IMR-90 (cell line): Measurements from ENCODE around the gene C6orf15. TPM values are rescaled to one million over a fixed set of nuclear protein-coding genes. Genes with fewer than 3 reads are reported as not detected.

Source experiments
- ATAC-seq: fragments of 200-7000 bp; cut with Tn5 transposase; 2 replicates; pipeline ENCODE4 v1.9.1; 2020; ENCODE audit warnings: low read depth, mild to moderate bottlenecking, moderate library complexity
- BruUV-seq: library from RNA; stranded (reverse); fragments of 400-500 nt; replicated peaks from 2 replicates; lab custom pipeline; 2021; lab: Mats Ljungman, UMichigan
- CTCF ChIA-PET: fragments of 300-600 bp; formaldehyde crosslinking; extraction: SDS; loops from one replicate; lab custom pipeline; 2021; ENCODE audit warnings: antibody characterized with exemption; lab: Yijun Ruan, JAX
- POLR2A ChIA-PET: fragments of 300-600 bp; sonication (Branson Sonifier 250); formaldehyde crosslinking; loops from one replicate; lab custom pipeline; 2022; ENCODE audit warnings: antibody characterized with exemption; ENCODE audit not compliant: unreplicated experiment; lab: Charles Lee
- DNase-seq: peaks from one replicate; pipeline ENCODE4 v3.0.0; 2013
- H2AFZ ChIP-seq: replicated peaks from 2 replicates; pipeline ENCODE3; 2013; ENCODE audit warnings: low read length, mild to moderate bottlenecking; ENCODE audit not compliant: poor library complexity
- H2AK5ac ChIP-seq: 2 replicates; pipeline ENCODE4 v1.6.1; 2013; ENCODE audit warnings: low read depth, low read length, inconsistent platforms
- H2AK9ac ChIP-seq: replicated peaks from 2 replicates; pipeline ENCODE3; 2013; ENCODE audit warnings: mild to moderate bottlenecking, low read depth, low read length, moderate library complexity; ENCODE audit not compliant: poor library complexity
- H2BK120ac ChIP-seq: 2 replicates; pipeline ENCODE4 v1.6.1; 2013; ENCODE audit warnings: low read depth, low read length, inconsistent platforms
- H2BK15ac ChIP-seq: 3 replicates; pipeline ENCODE4 v1.6.1; 2013; ENCODE audit warnings: low read depth, low read length, inconsistent platforms
- H2BK20ac ChIP-seq: 2 replicates; pipeline ENCODE4 v1.6.1; 2013; ENCODE audit warnings: low read depth, mild to moderate bottlenecking, inconsistent platforms, low read length, moderate library complexity
- H2BK5ac ChIP-seq: 2 replicates; pipeline ENCODE4 v1.6.1; 2013; ENCODE audit warnings: mild to moderate bottlenecking, low read depth, low read length, inconsistent platforms; ENCODE audit not compliant: poor library complexity, severe bottlenecking
- H3K14ac ChIP-seq: replicated peaks from 2 replicates; pipeline ENCODE4 v1.6.1; 2013; ENCODE audit warnings: low read depth, low read length, inconsistent platforms
- H3K18ac ChIP-seq: 2 replicates; pipeline ENCODE4 v1.6.1; 2013; ENCODE audit warnings: low read depth, low read length, control low read depth
- H3K23ac ChIP-seq: 2 replicates; pipeline ENCODE4 v1.6.1; 2013; ENCODE audit warnings: low read depth, low read length, inconsistent platforms
- H3K27ac ChIP-seq: 2 replicates; pipeline ENCODE4 v1.5.1; 2013; ENCODE audit warnings: mild to moderate bottlenecking, control low read depth, low read length; ENCODE audit not compliant: insufficient read depth
- H3K27me3 ChIP-seq: 2 replicates; pipeline ENCODE4 v1.6.1; 2013; ENCODE audit warnings: low read length; ENCODE audit not compliant: control insufficient read depth, insufficient read depth
- H3K36me3 ChIP-seq: 2 replicates; pipeline ENCODE4 v1.6.1; 2013; ENCODE audit warnings: low read length, mixed read lengths; ENCODE audit not compliant: control insufficient read depth, insufficient read depth
- H3K4ac ChIP-seq: 2 replicates; pipeline ENCODE4 v1.6.1; 2013; ENCODE audit warnings: low read depth, low read length, inconsistent platforms
- H3K4me1 ChIP-seq: 2 replicates; pipeline ENCODE4 v1.6.1; 2013; ENCODE audit warnings: low read length, mixed read lengths; ENCODE audit not compliant: control insufficient read depth, insufficient read depth
- H3K4me2 ChIP-seq: 2 replicates; pipeline ENCODE4 v1.6.1; 2013; ENCODE audit warnings: low read depth, mild to moderate bottlenecking, control low read depth, low read length, moderate library complexity
- H3K4me3 ChIP-seq: 2 replicates; pipeline ENCODE4 v1.5.1; 2013; ENCODE audit warnings: low read depth, mild to moderate bottlenecking, control low read depth, low read length, moderate library complexity; ENCODE audit not compliant: insufficient read depth
- H3K56ac ChIP-seq: 2 replicates; pipeline ENCODE4 v1.6.1; 2013; ENCODE audit warnings: low read length, inconsistent platforms; ENCODE audit not compliant: insufficient read depth; ENCODE audit errors: extremely low read depth
- H3K79me1 ChIP-seq, 2 experiments: 2 replicates each; pipeline ENCODE4 v1.6.1; 2013; ENCODE audit warnings: low read length in 2 of 2, inconsistent platforms in 1 of 2, low read depth in 1 of 2
- H3K9ac ChIP-seq: 2 replicates; pipeline ENCODE4 v1.6.1; 2013; ENCODE audit warnings: low read depth, low read length, control low read depth
- H3K9me1 ChIP-seq: 2 replicates; pipeline ENCODE4 v1.6.1; 2013; ENCODE audit warnings: low read length, inconsistent platforms; ENCODE audit not compliant: insufficient read depth
- H3K9me3 ChIP-seq: 2 replicates; pipeline ENCODE4 v1.6.1; 2013; ENCODE audit warnings: low read length; ENCODE audit not compliant: control insufficient read depth, insufficient read depth
- H4K20me1 ChIP-seq: 2 replicates; pipeline ENCODE4 v1.6.1; 2013; ENCODE audit warnings: low read length, inconsistent platforms; ENCODE audit not compliant: insufficient read depth
- H4K5ac ChIP-seq: 2 replicates; pipeline ENCODE4 v1.6.1; 2013; ENCODE audit warnings: mild to moderate bottlenecking, low read depth, low read length, control low read depth
- H4K8ac ChIP-seq, 2 experiments: 2 replicates each; pipeline ENCODE4 v1.6.1; 2013; ENCODE audit warnings: low read depth in 2 of 2, low read length in 2 of 2, control low read depth in 1 of 2, inconsistent platforms in 1 of 2
- H4K91ac ChIP-seq: 2 replicates; pipeline ENCODE4 v1.6.1; 2013; ENCODE audit warnings: low read depth, low read length, inconsistent platforms; ENCODE audit not compliant: insufficient read depth
- BHLHE40 ChIP-seq: fragments of 150-350 bp; IDR thresholded peaks from 2 replicates; pipeline ENCODE4 v1.6.1; 2016; ENCODE audit warnings: mild to moderate bottlenecking, low read depth, low read length
- CEBPB ChIP-seq: IDR thresholded peaks from 2 replicates; pipeline ENCODE4 v1.6.1; 2012; ENCODE audit warnings: low read depth, low read length, improper control_type of control experiment
- CHD1 ChIP-seq: IDR thresholded peaks from 2 replicates; pipeline ENCODE4 v1.6.1; 2012; ENCODE audit warnings: low read depth, low read length, improper control_type of control experiment
- FOS ChIP-seq: fragments of 150-350 bp; IDR thresholded peaks from 2 replicates; pipeline ENCODE4 v1.6.1; 2016; ENCODE audit warnings: low read depth, low read length
- MAFK ChIP-seq: IDR thresholded peaks from 2 replicates; pipeline ENCODE4 v1.6.1; 2012; ENCODE audit warnings: low read depth, low read length, improper control_type of control experiment
- MAZ ChIP-seq: IDR thresholded peaks from 2 replicates; pipeline ENCODE4 v1.6.1; 2012; ENCODE audit warnings: low read depth, mild to moderate bottlenecking, low read length, improper control_type of control experiment, moderate library complexity, borderline replicate concordance
- MXI1 ChIP-seq: IDR thresholded peaks from 2 replicates; pipeline ENCODE4 v1.6.1; 2012; ENCODE audit warnings: low read depth, mild to moderate bottlenecking, low read length, moderate library complexity, borderline replicate concordance
- NFE2L2 ChIP-seq: fragments of 150-350 bp; IDR thresholded peaks from 2 replicates; pipeline ENCODE4 v1.6.1; 2016; ENCODE audit warnings: low read depth, mild to moderate bottlenecking, low read length
- POLR2A ChIP-seq: IDR thresholded peaks from 2 replicates; pipeline ENCODE4 v1.6.1; 2012; ENCODE audit warnings: mild to moderate bottlenecking, low read depth, low read length
- RAD21 ChIP-seq: IDR thresholded peaks from 2 replicates; pipeline ENCODE4 v1.6.1; 2012; ENCODE audit warnings: low read length, improper control_type of control experiment
- RCOR1 ChIP-seq: IDR thresholded peaks from 2 replicates; pipeline ENCODE4 v1.6.1; 2012; ENCODE audit warnings: mild to moderate bottlenecking, low read length, improper control_type of control experiment; ENCODE audit not compliant: insufficient replicate concordance
- RFX5 ChIP-seq: IDR thresholded peaks from 2 replicates; pipeline ENCODE4 v1.8.0; 2012; ENCODE audit warnings: low read depth, mild to moderate bottlenecking, low read length, moderate library complexity
- SMC3 ChIP-seq: fragments of 150-350 bp; IDR thresholded peaks from 2 replicates; pipeline ENCODE4 v1.6.1; 2016; ENCODE audit warnings: low read depth, mild to moderate bottlenecking, antibody characterized with exemption, low read length, moderate library complexity
- WGBS, 2 experiments: methylation state at CpG; one replicate each; pipeline versions ENCODE4 v1.1.5 to v1.1.7; 2013; ENCODE audit warnings: missing lambda C conversion rate in 2 of 2; ENCODE audit not compliant: insufficient read length in 1 of 2; ENCODE audit errors: extremely low coverage in 2 of 2; 5-methylcytosine and 5-hydroxymethylcytosine counted together
- dilution Hi-C: fragments of 300-500 bp; cut with HindIII; formaldehyde crosslinking; loops from one replicate; pipeline ENCODE4 v1.14.3; 2018; ENCODE audit warnings: low sequenced_read_pairs; ENCODE audit not compliant: unreplicated experiment
- in situ Hi-C: fragments of 300-500 bp; cut with MboI; formaldehyde crosslinking; loops from 3 replicates; pipeline ENCODE4 v1.14.3; 2019; ENCODE audit warnings: low sequenced_read_pairs, inconsistent platforms, mixed read lengths
- intact Hi-C: fragments of 100-400 bp; cut with micrococcal nuclease; formaldehyde crosslinking; loops from 2 replicates; pipeline ENCODE4 v1.10.0; 2022
- polyA plus RNA-seq, 3 experiments: library from polyadenylated mRNA; depleted of rRNA; stranded (reverse); fragments of >200 nt; gene quantifications; 2 replicates each; pipeline ENCODE4 v1.2.3, GENCODE V29; 2012; ENCODE audit warnings: low replicate concordance in 1 of 3
- total RNA-seq: library from RNA; depleted of rRNA; stranded (reverse); fragments of >200 nt; gene quantifications from 2 replicates; pipeline ENCODE4 v1.2.3, GENCODE V29; 2012
- TF ChIP-seq, protein P1 (sequence below): fragments of 150-350 bp; IDR thresholded peaks from 2 replicates; pipeline ENCODE4 v1.6.1; 2017; ENCODE audit warnings: mild to moderate bottlenecking, antibody characterized with exemption, low read length, low read depth
- TF ChIP-seq, protein P2 (sequence below): conservative IDR thresholded peaks from 2 replicates; pipeline ENCODE4 v1.5.1; 2012; ENCODE audit warnings: mild to moderate bottlenecking, low read depth, low read length, improper control_type of control experiment
- TF ChIP-seq, protein P3 (sequence below): fragments of 150-350 bp; IDR thresholded peaks from 2 replicates; pipeline ENCODE4 v1.6.1; 2016; ENCODE audit warnings: low read depth, mild to moderate bottlenecking, low read length, moderate library complexity, borderline replicate concordance

The C6orf15 gene
- total and polyA plus RNA-seq, 2 of the 4 experiments (the other 2 are of a cell fraction) = not detected

DNA sequence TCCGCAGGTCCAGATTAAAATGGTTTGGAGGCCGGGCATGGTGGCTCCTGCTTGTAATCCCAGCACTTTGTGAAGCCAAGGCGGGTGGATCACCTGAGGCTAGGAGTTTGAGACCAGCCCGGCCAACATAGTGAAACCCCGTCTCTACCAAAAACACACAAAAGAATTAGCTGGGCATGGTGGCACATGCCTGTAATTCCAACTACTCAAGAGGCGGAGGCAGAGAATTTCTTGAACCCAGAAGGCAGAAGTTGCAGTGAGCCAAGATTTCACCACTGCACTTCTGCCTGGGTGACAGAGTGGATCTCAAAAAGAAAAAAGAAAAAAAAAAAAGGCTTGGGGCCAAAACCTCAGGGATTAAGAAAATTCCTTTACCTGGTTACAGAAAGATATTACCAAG lies 30.5 kb downstream of the C6orf15 start:
- H2BK120ac ChIP-seq = no peak overlapping the region
- no peak overlapping the region for H2BK20ac ChIP-seq
- ChIA-PET CTCF (interaction anchor here (0.8 kb wide), 1 partner anchor 186 kb away, joined by 4 read pairs; no protein-coding TSS in a partner anchor), POLR2A (no interaction called here)
- H3K4ac ChIP-seq = no peak overlapping the region
- H3K4me2 ChIP-seq = no peak overlapping the region
- no peak overlapping the region for H3K56ac ChIP-seq
- no peak overlapping the region for H2AK5ac ChIP-seq
- H3K36me3 ChIP-seq = no peaks in the 10 kb centered on the region
- H2AK9ac ChIP-seq = no peak overlapping the region
- ATAC-seq (no peak), DNase-seq (no peak)
- no peak overlapping the region for H3K18ac ChIP-seq
- H3K4me1 ChIP-seq = peaks cover 11% of the 10 kb centered on the region
- H3K9me3 ChIP-seq = peaks cover 2% of the 10 kb centered on the region; the same call in 1 of the 2 replicates
- dilution Hi-C loops (no loop called here), intact Hi-C loops (no loop called here), in situ Hi-C loops (loop anchor here (25.0 kb wide), 1 partner anchor 595 kb away; the partner anchor contains the start of gene HLA-E)
- no peak overlapping the region for H4K5ac ChIP-seq
- H3K27ac ChIP-seq = no peak overlapping the region
- peaks cover 4% of the 10 kb centered on the region; the same call in 1 of the 2 replicates for H3K9me1 ChIP-seq
- no peak overlapping the region for H4K91ac ChIP-seq
- no peak overlapping the region for H2BK15ac ChIP-seq
- H3K79me1 ChIP-seq = no peaks in the 10 kb centered on the region
- no peak overlapping the region for H3K9ac ChIP-seq
- no CpG with 5 or more reads among the region's 6 CpGs for WGBS, 2 experiments
- H3K23ac ChIP-seq = no peak overlapping the region
- no peak overlapping the region for H3K4me3 ChIP-seq
- BruUV-seq = no TSS peak
- 0 out of 2 replicates have a peak, but pooled peaks cover under 1% of the 10 kb centered on the region for H4K20me1 ChIP-seq
- H2AFZ ChIP-seq = no peak overlapping the region
- H4K8ac ChIP-seq = no peak overlapping the region
- TF ChIP-seq MAZ = no peak
- no peak for TF ChIP-seq RAD21
- no peak for TF ChIP-seq FOS
- TF ChIP-seq MXI1 = no peak
- TF ChIP-seq RCOR1 = no peak
- no peak for TF ChIP-seq SMC3
- TF ChIP-seq CHD1 = no peak
- TF ChIP-seq POLR2A = no peak
- no peak for TF ChIP-seq RFX5
- TF ChIP-seq, protein P1, sequence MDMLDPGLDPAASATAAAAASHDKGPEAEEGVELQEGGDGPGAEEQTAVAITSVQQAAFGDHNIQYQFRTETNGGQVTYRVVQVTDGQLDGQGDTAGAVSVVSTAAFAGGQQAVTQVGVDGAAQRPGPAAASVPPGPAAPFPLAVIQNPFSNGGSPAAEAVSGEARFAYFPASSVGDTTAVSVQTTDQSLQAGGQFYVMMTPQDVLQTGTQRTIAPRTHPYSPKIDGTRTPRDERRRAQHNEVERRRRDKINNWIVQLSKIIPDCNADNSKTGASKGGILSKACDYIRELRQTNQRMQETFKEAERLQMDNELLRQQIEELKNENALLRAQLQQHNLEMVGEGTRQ = no peak
- TF ChIP-seq, protein P2, sequence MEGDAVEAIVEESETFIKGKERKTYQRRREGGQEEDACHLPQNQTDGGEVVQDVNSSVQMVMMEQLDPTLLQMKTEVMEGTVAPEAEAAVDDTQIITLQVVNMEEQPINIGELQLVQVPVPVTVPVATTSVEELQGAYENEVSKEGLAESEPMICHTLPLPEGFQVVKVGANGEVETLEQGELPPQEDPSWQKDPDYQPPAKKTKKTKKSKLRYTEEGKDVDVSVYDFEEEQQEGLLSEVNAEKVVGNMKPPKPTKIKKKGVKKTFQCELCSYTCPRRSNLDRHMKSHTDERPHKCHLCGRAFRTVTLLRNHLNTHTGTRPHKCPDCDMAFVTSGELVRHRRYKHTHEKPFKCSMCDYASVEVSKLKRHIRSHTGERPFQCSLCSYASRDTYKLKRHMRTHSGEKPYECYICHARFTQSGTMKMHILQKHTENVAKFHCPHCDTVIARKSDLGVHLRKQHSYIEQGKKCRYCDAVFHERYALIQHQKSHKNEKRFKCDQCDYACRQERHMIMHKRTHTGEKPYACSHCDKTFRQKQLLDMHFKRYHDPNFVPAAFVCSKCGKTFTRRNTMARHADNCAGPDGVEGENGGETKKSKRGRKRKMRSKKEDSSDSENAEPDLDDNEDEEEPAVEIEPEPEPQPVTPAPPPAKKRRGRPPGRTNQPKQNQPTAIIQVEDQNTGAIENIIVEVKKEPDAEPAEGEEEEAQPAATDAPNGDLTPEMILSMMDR = no peak
- TF ChIP-seq, protein P3, sequence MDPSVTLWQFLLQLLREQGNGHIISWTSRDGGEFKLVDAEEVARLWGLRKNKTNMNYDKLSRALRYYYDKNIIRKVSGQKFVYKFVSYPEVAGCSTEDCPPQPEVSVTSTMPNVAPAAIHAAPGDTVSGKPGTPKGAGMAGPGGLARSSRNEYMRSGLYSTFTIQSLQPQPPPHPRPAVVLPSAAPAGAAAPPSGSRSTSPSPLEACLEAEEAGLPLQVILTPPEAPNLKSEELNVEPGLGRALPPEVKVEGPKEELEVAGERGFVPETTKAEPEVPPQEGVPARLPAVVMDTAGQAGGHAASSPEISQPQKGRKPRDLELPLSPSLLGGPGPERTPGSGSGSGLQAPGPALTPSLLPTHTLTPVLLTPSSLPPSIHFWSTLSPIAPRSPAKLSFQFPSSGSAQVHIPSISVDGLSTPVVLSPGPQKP = no peak
- no peak for TF ChIP-seq BHLHE40
- no peak for TF ChIP-seq MAFK
- no peak for TF ChIP-seq CEBPB
- TF ChIP-seq NFE2L2 = no peak
- H3K14ac ChIP-seq = no peak overlapping the region
- no peak overlapping the region for H2BK5ac ChIP-seq
- no peaks in the 10 kb centered on the region; the same call in 1 of the 2 replicates for H3K27me3 ChIP-seq
